Pancreas (tissue), 10 donors: ENCODE data around the gene SMOC2. TPM values are rescaled to one million over a fixed set of nuclear protein-coding genes. Genes with fewer than 3 reads are reported as not detected.
A peak's percentile ranks its signal among the peaks of the same experiment; 100 is the strongest.

ENCODE experiments used
- ATAC-seq, 4 donors: fragments of 200-7000 bp; cut with Tn5 transposase; one replicate each; pipeline versions ENCODE4 v1.8.0 to v1.9.1; 2020; ENCODE audit warnings: mild to moderate bottlenecking in 4 of 4, moderate library complexity in 4 of 4
- DNase-seq, 6 donors: peaks; one replicate each; pipeline ENCODE4 v3.0.0-alpha.2; 2020
- FAIRE-seq: peaks from 2 replicates; lab custom pipeline; 2012; peaks lifted over from hg19 to GRCh38; lab: Jason Lieb, UNC
- H3K27ac ChIP-seq, 4 donors: fragments of 200-600 bp; sonication (generic); 1 replicate in 3 of 4; 2 replicates in 1 of 4; pipeline versions ENCODE4 v1.5.0 to v1.8.0; 2020
- H3K27me3 ChIP-seq, 4 donors: fragments of 200-600 bp; one replicate each; pipeline ENCODE4 v1.8.0; 2021
- H3K36me3 ChIP-seq, 3 donors: fragments of 200-600 bp; sonication (generic) in 1 of 3; one replicate each; pipeline versions ENCODE4 v1.5.0 to v1.8.0; 2020 to 2021
- H3K4me1 ChIP-seq, 3 donors: fragments of 200-600 bp; one replicate each; pipeline ENCODE4 v1.8.0; 2021
- H3K4me3 ChIP-seq, 4 donors: fragments of 200-600 bp; sonication (generic) in 2 of 4; one replicate each; pipeline versions ENCODE4 v1.5.0 to v1.8.0; 2020 to 2021
- H3K9me3 ChIP-seq, 4 donors: fragments of 200-600 bp; one replicate each; pipeline ENCODE4 v1.8.0; 2021
- WGBS, 2 donors: extraction: QIAGEN DNeasy Blood & Tissue Kit; methylation state at CpG; one replicate each; pipeline ENCODE4 v1.1.7; 2013; 5-methylcytosine and 5-hydroxymethylcytosine counted together
- intact Hi-C, 3 donors: fragments of 100-400 bp; cut with DNase I; formaldehyde crosslinking; loops; one replicate each; pipeline versions ENCODE4 v1.11.1 to v1.14.2; 2022
- polyA plus RNA-seq, 2 donors: library from polyadenylated mRNA; stranded (reverse); fragments of 200-250 nt; gene quantifications; one replicate each; pipeline ENCODE4 v1.2.3, GENCODE V29; 2013
- total RNA-seq, 6 donors: library from RNA; stranded (reverse); fragmentation: NEBNext Ultra II Directional in 4 of 6; extraction: Animal tissue kit (Norgen Biotek cat#: 25700) in 4 of 6; gene quantifications; one replicate each; pipeline versions ENCODE4 v1.2.1 to v1.2.4, GENCODE V29; 2021 to 2023
- TF ChIP-seq, protein P1 (sequence below), 4 donors: fragments of 200-600 bp; sonication (generic) in 3 of 4; IDR thresholded peaks; one replicate each; pipeline versions ENCODE4 v1.5.0 to v1.8.0; 2021; ENCODE audit warnings: antibody characterized with exemption in 4 of 4
- donor health status: healthy with polysubstance abuse.
- donor health status: DM: no; HTN: no; CAD: no; lungs with moderate emphysema.
- donor health status: DM: no; HTN: no; CAD: no.
- donor health status: control.
- donor health status: control.
- donor health status: Bipolar disorder and iron deficiency.
- donor health status: DM: yes; HTN: yes; CAD: no.
- donor health status: DM: no; HTN: no; CAD: no.
- donor health status: DM: no; HTN: no; CAD: no.
- donor health status: DM: yes; HTN: yes; CAD: no.

Gene SMOC2
- total and polyA plus RNA-seq, 8 donors: 2.5 to 18.4 (median 6.5) TPM

DNA sequence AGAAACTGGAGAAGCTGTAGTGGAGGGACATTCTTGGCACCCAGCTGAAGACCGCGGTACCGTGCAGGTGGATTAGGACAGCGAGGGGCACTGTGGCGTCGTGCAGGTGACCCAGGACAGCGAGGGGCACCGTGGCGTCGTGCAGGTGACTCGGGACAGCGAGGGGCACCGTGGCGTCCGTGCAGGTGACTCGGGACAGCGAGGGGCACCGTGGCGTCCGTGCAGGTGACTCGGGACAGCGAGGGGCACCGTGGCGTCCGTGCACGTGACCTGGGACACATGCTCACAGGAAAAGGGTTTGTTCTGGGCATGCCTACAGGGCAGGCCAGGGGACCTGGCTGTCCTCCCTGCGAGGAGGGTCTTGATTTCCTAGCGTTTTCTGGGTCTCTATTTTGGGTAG lies 29.2 kb upstream of the SMOC2 start:
- intact Hi-C loops: no loop called here
- ATAC-seq (no peak), FAIRE-seq (no peak), DNase-seq (no peak)
- H3K36me3 ChIP-seq: no peaks in the 10 kb centered on the region
- WGBS, 2 donors: 81 to 92% methylated on average over 26 to 28 of the region's 28 CpGs
- TF ChIP-seq, protein P1, sequence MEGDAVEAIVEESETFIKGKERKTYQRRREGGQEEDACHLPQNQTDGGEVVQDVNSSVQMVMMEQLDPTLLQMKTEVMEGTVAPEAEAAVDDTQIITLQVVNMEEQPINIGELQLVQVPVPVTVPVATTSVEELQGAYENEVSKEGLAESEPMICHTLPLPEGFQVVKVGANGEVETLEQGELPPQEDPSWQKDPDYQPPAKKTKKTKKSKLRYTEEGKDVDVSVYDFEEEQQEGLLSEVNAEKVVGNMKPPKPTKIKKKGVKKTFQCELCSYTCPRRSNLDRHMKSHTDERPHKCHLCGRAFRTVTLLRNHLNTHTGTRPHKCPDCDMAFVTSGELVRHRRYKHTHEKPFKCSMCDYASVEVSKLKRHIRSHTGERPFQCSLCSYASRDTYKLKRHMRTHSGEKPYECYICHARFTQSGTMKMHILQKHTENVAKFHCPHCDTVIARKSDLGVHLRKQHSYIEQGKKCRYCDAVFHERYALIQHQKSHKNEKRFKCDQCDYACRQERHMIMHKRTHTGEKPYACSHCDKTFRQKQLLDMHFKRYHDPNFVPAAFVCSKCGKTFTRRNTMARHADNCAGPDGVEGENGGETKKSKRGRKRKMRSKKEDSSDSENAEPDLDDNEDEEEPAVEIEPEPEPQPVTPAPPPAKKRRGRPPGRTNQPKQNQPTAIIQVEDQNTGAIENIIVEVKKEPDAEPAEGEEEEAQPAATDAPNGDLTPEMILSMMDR (IDR thresholded peaks at IDR 0.05): no peak
- H3K4me3 ChIP-seq: no peak overlapping the region
- no peaks in the 10 kb centered on the region for H3K27me3 ChIP-seq
- H3K9me3 ChIP-seq: no peaks in the 10 kb centered on the region
- H3K27ac ChIP-seq: no peak overlapping the region
- no peaks in the 10 kb centered on the region for H3K4me1 ChIP-seq

DNA sequence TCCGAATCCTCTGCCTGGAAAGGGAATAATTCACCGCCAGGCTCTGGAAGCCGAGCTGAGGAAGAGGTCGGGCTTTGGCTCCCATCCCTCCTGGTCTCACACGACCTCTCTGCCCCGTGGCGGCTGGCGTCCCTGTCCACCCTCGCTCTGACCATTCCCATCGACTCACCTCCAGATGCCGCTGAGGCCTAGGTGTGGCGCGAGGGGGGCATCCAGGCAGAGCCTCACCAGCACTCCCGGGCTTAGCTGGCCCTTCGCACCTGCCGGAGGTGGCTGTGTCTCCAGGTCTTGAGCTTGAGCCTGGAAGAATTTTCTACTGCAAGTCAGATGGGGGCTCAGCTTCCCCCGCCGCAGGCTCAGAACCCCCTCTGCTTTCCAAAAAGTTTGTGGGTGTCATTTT lies 28.5 kb upstream of the SMOC2 start:
- 95% methylated on average over 18 of the region's 18 CpGs for WGBS, 2 donors
- DNase-seq (no peak), FAIRE-seq (no peak), ATAC-seq (no peak)
- TF ChIP-seq, protein P1 (IDR thresholded peaks at IDR 0.05): no peak
- no peak overlapping the region for H3K27ac ChIP-seq
- no peaks in the 10 kb centered on the region for H3K27me3 ChIP-seq
- no peaks in the 10 kb centered on the region for H3K4me1 ChIP-seq
- H3K9me3 ChIP-seq: no peaks in the 10 kb centered on the region
- H3K4me3 ChIP-seq: no peak overlapping the region
- H3K36me3 ChIP-seq: no peaks in the 10 kb centered on the region
- intact Hi-C loops: no loop called here

DNA sequence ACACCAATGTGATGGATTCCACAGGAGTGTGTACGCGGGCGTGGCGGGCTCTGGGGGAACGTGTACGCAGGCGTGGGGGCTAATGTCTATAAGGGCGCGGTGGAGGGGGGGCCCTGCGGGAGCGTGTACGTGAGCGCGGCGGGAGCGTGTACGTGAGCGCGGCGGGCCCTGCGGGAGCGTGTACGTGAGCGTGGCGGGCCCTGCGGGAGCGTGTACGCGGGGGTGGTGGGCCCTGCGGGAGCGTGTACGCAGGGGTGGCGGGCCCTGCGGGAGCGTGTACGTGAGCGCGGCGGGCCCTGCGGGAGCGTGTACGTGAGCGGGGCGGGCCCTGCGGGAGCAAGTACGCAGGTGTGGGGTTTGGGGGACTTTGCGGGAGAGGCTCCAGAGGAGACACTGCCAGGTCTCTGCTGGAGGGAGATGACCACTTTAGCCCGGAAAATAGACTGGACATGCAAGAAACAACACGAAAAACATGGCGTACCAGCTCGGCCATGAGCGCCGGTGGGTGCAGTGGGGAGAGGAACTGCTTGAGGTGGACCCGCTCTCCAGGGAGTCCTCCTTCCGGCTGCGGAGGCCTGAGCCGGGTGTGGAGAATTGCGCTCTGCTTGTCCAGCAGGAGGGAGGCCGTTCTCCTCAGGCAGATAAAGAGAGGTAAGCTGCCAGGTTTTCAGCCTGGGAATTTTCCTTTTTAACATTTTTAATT lies 27.8 kb upstream of the SMOC2 start:
- DNase-seq (no peak), FAIRE-seq (no peak), ATAC-seq (no peak)
- TF ChIP-seq, protein P1 (IDR thresholded peaks at IDR 0.05): no peak
- H3K4me1 ChIP-seq: no peaks in the 10 kb centered on the region
- intact Hi-C loops: no loop called here
- no peaks in the 10 kb centered on the region for H3K36me3 ChIP-seq
- no peak overlapping the region for H3K4me3 ChIP-seq
- no peaks in the 10 kb centered on the region for H3K27me3 ChIP-seq
- 95 to 96% methylated on average over 59 of the region's 59 CpGs for WGBS, 2 donors
- H3K9me3 ChIP-seq: no peaks in the 10 kb centered on the region
- H3K27ac ChIP-seq: no peak overlapping the region

DNA sequence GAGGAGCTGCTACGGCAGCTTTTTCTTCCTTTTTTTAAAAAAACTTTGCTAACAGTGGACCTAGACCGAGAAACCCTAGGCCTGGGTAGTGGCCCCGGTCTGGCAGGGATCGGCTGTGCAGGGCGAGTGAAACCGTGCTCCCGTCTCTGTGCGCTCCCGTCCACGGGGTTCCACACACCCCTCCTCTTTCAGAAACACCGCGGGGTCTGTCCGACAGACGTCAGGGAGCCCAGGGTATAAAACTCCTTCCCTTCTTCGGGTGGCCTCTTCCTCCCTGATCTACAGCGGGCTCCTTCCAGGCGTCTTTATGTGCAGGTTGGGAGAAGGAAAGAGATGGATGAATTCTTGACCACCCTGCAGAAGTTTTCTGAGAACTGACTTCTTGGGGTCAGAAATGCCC lies 27.1 kb upstream of the SMOC2 start:
- Histone ChIP-seq H3K27ac (no peak overlapping the region), H3K4me3 (no peak overlapping the region), H3K36me3 (no peaks in the 10 kb centered on the region), H3K27me3 (no peaks in the 10 kb centered on the region), H3K4me1 (no peaks in the 10 kb centered on the region), H3K9me3 (no peaks in the 10 kb centered on the region)
- DNase-seq (no peak), FAIRE-seq (no peak), ATAC-seq (no peak)
- 89 to 93% methylated on average over 17 of the region's 17 CpGs for WGBS, 2 donors
- intact Hi-C loops: no loop called here
- TF ChIP-seq, protein P1 (IDR thresholded peaks at IDR 0.05): no peak

DNA sequence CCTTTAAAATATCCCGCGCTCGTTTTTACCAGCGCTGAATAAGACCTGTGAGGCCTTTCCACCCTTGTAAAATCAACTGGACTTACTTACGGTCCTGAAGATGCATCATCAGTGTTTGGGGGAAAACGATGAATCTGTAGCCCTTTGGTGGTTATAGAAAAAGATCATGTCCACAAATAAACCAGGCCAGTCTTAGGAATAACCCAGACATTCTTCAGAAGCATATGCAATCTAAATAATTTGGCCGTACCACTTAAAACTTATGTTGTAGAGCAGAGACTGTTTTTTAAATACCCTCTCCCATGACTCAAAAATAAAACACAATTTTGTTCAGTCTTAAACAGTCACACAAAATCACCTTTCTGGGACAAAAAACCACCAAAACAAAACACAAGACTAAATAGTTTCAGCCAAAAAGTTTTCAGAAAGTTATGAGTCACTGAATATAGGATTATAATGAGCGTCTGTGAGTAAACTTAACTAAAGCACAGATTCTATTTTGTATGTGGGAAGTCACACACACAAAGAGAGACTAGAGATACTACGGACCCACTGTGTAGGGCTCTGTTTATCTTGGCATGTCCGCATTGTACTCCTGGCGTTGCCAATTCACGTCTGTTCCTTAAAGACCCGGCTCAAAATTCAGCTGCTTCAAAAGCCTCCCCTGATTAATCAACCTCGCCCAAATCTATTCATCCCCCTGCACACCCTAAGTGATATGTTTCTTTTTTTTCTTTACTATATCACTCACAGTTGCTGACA lies 26.5 kb upstream of the SMOC2 start:
- H3K27me3 ChIP-seq: no peaks in the 10 kb centered on the region
- H3K9me3 ChIP-seq: no peaks in the 10 kb centered on the region
- no peak for DNase-seq
- TF ChIP-seq, protein P1 (IDR thresholded peaks at IDR 0.05): no peak
- H3K4me3 ChIP-seq: no peak overlapping the region
- H3K27ac ChIP-seq: no peak overlapping the region
- H3K4me1 ChIP-seq: no peaks in the 10 kb centered on the region
- intact Hi-C loops: no loop called here
- 59 to 67% methylated on average over 14 of the region's 14 CpGs for WGBS, 2 donors
- ATAC-seq: peak in 1 of 4 donors; percentile 28
- no peak for FAIRE-seq
- H3K36me3 ChIP-seq: no peaks in the 10 kb centered on the region
